ENCODE measurements around the gene CLIC6. TPM values are rescaled to one million over a fixed set of nuclear protein-coding genes. Genes with fewer than 3 reads are reported as not detected.

Gene CLIC6
- polyA plus RNA-seq, 2 of the 4 experiments (the other 2 are of a cell fraction), result 0.01 to 0.08 TPM

DNA sequence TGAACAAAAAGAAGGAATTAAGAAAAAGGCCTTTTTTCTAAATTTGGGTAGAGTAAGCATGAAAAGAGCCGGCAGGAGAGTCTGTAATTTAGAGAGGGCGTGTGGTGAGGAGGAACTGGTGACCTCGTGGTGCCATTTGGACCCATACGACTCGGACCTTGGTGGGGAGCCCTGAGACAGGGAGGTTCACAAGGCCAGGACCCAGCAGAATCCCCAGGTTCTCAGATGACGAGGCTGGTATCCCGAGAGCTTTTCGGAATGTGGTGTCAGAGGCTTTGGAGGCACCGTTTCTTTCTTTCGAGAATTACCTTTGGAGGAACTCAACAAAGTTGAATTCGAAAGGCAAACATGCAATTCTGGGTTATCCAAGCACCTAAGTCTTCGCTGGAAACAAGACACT, 34.8 kb downstream of the CLIC6 start:
- 51% methylated on average over 12 of the region's 12 CpGs for WGBS (ENCODE audit: missing lambda C conversion rate)
- Histone ChIP-seq H3K27ac (no peak overlapping the region), H3K4me1 (no peaks in the 10 kb centered on the region), H3K9me3 (no peaks in the 10 kb centered on the region), H3K4me3 (no peak overlapping the region), H3K4me2 (no peak overlapping the region)
- FAIRE-seq, result no peak
- ATAC-seq, result no peak
- no peak for DNase-seq (ENCODE audit: low read depth in 1 of 2, low spot score in 1 of 2)
- no peak for TF ChIP-seq GATA3 (IDR thresholded peaks at IDR 0.05; ENCODE audit: borderline replicate concordance)
- TF ChIP-seq CBX8 (IDR thresholded peaks at IDR 0.05), result no peak
- no peak for TF ChIP-seq POLR2A (IDR thresholded peaks at IDR 0.05; ENCODE audit: low read length)
- ChIA-PET CTCF (interaction anchor here (1.0 to 3.3 kb wide), 2 partner anchors 10 to 16 kb away, joined by 4 to 13 read pairs; no protein-coding TSS in a partner anchor), POLR2A (no interaction called here)

DNA sequence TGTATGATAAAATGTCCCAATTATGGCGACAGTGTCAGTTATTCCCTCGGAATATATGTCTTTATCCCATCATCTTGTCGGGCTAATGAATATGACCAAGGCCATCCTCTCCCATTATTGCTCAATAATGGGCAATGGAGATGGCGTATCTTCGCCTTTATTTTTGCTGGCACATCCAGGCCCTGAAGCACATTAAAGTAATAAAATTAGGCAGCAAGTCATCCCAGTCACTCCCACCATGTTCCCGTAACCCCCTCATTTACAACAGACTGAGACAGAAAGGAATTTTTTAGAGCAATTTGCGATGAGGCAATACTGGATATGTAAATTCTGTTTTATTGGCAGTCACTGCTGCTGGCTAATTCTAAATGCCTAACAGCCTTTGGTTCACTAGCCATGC, 35.3 kb downstream of the CLIC6 start:
- ChIA-PET POLR2A (no interaction called here), CTCF (interaction anchor here (1.0 to 3.3 kb wide), 3 partner anchors 11 to 17 kb away, joined by 3 to 13 read pairs (median 4); no protein-coding TSS in a partner anchor)
- 59% methylated on average over 7 of the region's 7 CpGs for WGBS (ENCODE audit: missing lambda C conversion rate)
- ATAC-seq (no peak), FAIRE-seq (no peak), DNase-seq (ENCODE audit: low read depth in 1 of 2, low spot score in 1 of 2) (no peak)
- Histone ChIP-seq H3K27ac (no peak overlapping the region), H3K4me3 (no peak overlapping the region), H3K4me2 (no peak overlapping the region), H3K9me3 (no peaks in the 10 kb centered on the region), H3K4me1 (no peaks in the 10 kb centered on the region)
- TF ChIP-seq HES2 (IDR thresholded peaks at IDR 0.05), result no peak

GRCh38 chr21:34705011-34705410, 36.2 kb downstream of the CLIC6 start:
- Histone ChIP-seq H3K9me3 (no peaks in the 10 kb centered on the region), H3K4me2 (no peak overlapping the region), H3K4me1 (no peaks in the 10 kb centered on the region), H3K27ac (no peak overlapping the region), H3K4me3 (no peak overlapping the region)
- TF ChIP-seq POLR2AphosphoS2 (conservative IDR thresholded peaks at IDR 0.05; ENCODE audit: low read length), result no peak
- TF ChIP-seq NFE2L2 (conservative IDR thresholded peaks at IDR 0.05; ENCODE audit: low read length), result no peak
- TF ChIP-seq, protein P1, sequence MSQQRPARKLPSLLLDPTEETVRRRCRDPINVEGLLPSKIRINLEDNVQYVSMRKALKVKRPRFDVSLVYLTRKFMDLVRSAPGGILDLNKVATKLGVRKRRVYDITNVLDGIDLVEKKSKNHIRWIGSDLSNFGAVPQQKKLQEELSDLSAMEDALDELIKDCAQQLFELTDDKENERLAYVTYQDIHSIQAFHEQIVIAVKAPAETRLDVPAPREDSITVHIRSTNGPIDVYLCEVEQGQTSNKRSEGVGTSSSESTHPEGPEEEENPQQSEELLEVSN (IDR thresholded peaks at IDR 0.05; ENCODE audit: borderline replicate concordance, low read depth), result no peak
- no peak for TF ChIP-seq ATOH8 (CRISPR knock-in tag; IDR thresholded peaks at IDR 0.05; ENCODE audit: low read depth)
- TF ChIP-seq CHD2 (IDR thresholded peaks at IDR 0.05; ENCODE audit: low read length, partially characterized antibody), result no peak
- TF ChIP-seq CBX8 (IDR thresholded peaks at IDR 0.05), result no peak
- TF ChIP-seq, protein P2, sequence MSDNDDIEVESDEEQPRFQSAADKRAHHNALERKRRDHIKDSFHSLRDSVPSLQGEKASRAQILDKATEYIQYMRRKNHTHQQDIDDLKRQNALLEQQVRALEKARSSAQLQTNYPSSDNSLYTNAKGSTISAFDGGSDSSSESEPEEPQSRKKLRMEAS (IDR thresholded peaks at IDR 0.05), result no peak
- TF ChIP-seq RNF2 (IDR thresholded peaks at IDR 0.05; ENCODE audit: borderline replicate concordance, low read depth), result no peak
- TF ChIP-seq NPAS2 (CRISPR knock-in tag; IDR thresholded peaks at IDR 0.05; ENCODE audit: borderline replicate concordance), result no peak
- no peak for TF ChIP-seq CBX2 (IDR thresholded peaks at IDR 0.05; ENCODE audit: borderline replicate concordance, low read depth)
- no peak for TF ChIP-seq HDAC2 (IDR thresholded peaks at IDR 0.05)
- TF ChIP-seq CHD4 (IDR thresholded peaks at IDR 0.05; ENCODE audit: borderline replicate concordance), result no peak
- no peak for TF ChIP-seq ZFP36 (IDR thresholded peaks at IDR 0.05; ENCODE audit: borderline replicate concordance, partially characterized antibody)
- no peak for TF ChIP-seq POLR2A (IDR thresholded peaks at IDR 0.05; ENCODE audit: low read length)
- no peak for TF ChIP-seq CEBPB (IDR thresholded peaks at IDR 0.05)
- no peak for TF ChIP-seq EP300 (IDR thresholded peaks at IDR 0.05)
- TF ChIP-seq PHF8 (IDR thresholded peaks at IDR 0.05; ENCODE audit: borderline replicate concordance, low read depth), result no peak
- TF ChIP-seq EHMT2 (IDR thresholded peaks at IDR 0.05; ENCODE audit: low read depth), result no peak
- no peak for TF ChIP-seq SREBF2 (IDR thresholded peaks at IDR 0.05)
- ChIA-PET POLR2A (no interaction called here), CTCF (interaction anchor here (1.4 to 3.3 kb wide), 2 partner anchors 12 to 14 kb away, joined by 3 to 13 read pairs; no protein-coding TSS in a partner anchor)
- ATAC-seq, result no peak
- no peak for FAIRE-seq
- 69% methylated on average over 7 of the region's 9 CpGs for WGBS (ENCODE audit: missing lambda C conversion rate)
- DNase-seq (ENCODE audit: low read depth in 1 of 2, low spot score in 1 of 2), result no peak
